HL-60 (cell line): Measurements from ENCODE around the gene ARL5C.
"Not testable (repeated sequence)": the region's sequence is repeated elsewhere in the genome, so short reads cannot be mapped to it uniquely, and the experiment has no call there.

ENCODE experiments used
- CTCF ChIP-seq: IDR thresholded peaks from one replicate; pipeline ENCODE4 v1.5.1; 2011; ENCODE audit warnings: low read length, control low read depth, inconsistent platforms; ENCODE audit not compliant: insufficient read depth
- GABPA ChIP-seq: IDR thresholded peaks from 2 replicates; pipeline ENCODE4 v1.6.1; 2012; ENCODE audit warnings: low read depth
- POLR2AphosphoS5 ChIP-seq: IDR thresholded peaks from 2 replicates; pipeline ENCODE4 v1.6.1; 2012; ENCODE audit warnings: low read depth
- REST ChIP-seq: IDR thresholded peaks from 2 replicates; pipeline ENCODE4 v1.6.1; 2012; ENCODE audit warnings: low read depth; ENCODE audit not compliant: insufficient replicate concordance
- SPI1 ChIP-seq: IDR thresholded peaks from 2 replicates; pipeline ENCODE4 v1.6.1; 2012; ENCODE audit warnings: low read depth, mild to moderate bottlenecking, borderline replicate concordance

GRCh38 chr17:39168503-39168902, 2.5 kb upstream of the ARL5C start:
- TF ChIP-seq CTCF, GABPA, REST, POLR2AphosphoS5, SPI1: not testable (repeated sequence)
